ENCODE data around the gene OLFM1.

The OLFM1 gene

DNA sequence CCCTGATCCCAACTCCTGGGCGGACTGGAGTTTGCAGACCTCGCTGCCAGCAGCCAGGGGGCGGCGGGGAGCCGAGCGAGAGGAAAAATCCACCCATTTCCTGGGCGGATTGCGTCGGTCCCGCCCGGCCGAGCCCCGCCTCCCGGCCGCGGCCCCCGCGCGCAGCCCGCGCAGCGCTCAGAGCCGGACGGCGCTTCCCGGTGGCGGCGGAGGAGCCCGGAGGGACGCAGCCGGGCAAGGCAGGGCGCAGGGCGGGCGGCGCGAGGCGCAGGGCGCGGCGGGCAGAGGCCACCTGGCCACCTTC is at the start of gene OLFM1:
TSS of gene OLFM1 (plus strand) at position 180 of the 304 bp plus-strand sequence. CDS start 322 bp downstream, outside the sequence.
- peak in 1 of 3 experiments; percentile 56 for DNase-seq (ENCODE audit: low read depth in 3 of 3)

DNA sequence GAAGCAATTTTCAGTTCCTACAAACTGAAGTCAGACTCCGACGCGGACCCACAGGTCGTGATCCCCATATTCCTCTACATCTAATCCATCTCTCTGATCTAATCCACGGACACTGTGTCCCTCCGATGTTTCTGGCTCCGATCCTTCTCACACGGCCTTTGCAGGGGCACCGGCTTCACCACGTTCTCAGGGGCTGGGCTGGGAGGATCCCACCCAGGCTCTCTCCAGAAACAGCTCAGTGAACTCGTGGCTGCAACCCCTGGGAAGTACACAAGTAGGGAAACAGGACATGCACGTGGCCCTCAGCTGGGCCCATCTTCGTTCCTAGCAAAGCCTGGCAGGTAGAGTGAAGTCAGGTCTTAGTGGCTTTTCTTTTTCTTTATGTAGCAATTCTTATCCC is 49.1 kb upstream of the OLFM1 start:
- no peak for DNase-seq (ENCODE audit: low read depth in 3 of 3)

DNA sequence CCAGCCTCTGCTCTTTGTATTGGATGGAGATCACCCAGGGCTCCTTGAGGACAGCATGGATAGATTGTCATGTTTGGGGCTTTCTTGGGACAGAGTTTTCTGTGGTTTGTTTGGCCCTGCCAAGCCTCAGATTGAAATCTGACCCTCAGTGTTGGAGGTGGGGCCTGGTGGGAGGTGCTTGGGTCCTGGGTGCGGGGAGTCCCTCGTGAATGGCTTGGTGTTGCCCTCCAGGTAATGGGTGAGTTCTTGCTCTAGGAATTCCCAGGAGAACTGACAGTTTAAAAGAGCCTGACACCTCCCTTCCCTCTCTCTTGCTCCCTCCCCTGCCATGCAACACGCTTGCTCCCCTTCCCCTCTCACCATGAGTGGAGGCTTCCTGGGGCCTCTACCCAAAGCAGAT is 48.6 kb upstream of the OLFM1 start:
- DNase-seq (ENCODE audit: low read depth in 3 of 3), result no peak

GRCh38 chr9:135039266-135039870 is 48.1 kb upstream of the OLFM1 start:
- no peak for DNase-seq (ENCODE audit: low read depth in 3 of 3)

DNA sequence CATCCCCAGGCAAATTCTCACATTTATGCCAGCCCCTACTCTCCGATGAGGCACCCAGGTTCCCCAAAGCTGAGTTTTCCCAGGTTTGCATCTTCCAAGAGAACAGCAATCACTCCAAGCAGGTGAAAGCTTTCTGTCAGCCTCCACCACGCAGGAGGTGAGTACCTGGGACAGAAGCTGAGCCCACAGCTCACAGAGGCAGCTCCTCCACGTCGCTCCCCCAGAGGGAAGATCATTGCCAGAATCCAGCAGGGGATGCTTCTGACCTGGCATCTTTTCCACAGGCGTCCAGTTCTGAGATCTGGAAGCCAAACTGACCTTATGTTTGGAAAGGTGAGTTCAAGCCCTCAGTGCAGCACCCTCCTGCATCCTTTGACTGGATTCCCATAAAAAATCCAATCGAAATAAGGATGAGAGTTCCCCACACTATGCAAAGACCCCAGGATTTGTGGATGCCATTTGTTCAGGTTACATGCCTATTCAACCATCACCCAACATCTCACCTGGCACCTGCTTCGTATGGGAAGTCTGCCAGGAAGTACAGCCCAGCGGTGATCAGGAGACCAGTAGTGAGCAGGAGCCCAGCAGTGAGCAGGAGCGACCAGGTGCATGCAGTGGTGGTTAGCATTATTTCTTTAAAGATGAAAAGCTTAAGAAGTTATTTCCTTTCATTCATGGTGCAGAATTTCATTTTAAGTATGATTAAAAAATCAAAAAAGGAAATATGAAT is 47.4 kb upstream of the OLFM1 start:
- DNase-seq (ENCODE audit: low read depth in 3 of 3), result no peak

DNA sequence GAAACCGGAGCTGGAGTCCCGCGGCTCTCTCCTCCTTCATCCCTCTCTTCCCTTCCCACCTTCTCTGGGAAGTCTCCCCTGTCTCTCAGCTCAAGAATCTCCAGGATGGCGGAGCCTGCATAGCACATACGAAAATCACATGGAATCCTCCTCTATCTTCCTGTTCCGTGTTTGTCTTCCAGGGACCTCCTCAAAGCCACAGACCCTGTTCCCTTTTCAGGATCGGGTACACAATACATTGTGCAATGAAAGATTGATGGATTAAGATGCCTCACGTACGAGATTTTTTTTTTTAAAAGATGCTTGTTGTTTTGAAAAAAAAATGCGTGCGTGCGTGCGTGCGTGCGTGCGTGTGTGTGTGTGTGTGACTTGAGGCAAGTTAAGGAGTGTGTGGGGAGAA is 46.6 kb upstream of the OLFM1 start:
- no peak for DNase-seq (ENCODE audit: low read depth in 3 of 3)

DNA sequence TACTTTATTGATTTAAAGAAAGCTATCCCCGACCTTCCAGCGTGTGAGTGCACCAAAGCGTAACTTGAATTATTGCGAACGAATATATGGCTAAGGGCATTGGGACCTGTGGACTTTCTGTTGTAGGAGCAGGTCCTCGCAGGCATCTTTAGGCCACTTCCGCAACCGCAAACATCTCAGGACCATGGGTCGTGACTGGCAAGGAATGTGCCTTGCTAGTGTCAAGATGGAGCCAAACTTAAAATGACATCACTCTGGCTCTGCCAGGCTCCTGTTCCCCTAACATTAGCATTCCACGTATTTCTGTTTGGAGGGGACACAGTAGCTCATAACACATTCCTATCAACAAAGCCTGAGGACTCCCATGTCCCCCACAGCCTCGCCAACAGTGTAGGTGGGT is 44.1 kb upstream of the OLFM1 start:
- DNase-seq (ENCODE audit: low read depth in 3 of 3), result no peak

DNA sequence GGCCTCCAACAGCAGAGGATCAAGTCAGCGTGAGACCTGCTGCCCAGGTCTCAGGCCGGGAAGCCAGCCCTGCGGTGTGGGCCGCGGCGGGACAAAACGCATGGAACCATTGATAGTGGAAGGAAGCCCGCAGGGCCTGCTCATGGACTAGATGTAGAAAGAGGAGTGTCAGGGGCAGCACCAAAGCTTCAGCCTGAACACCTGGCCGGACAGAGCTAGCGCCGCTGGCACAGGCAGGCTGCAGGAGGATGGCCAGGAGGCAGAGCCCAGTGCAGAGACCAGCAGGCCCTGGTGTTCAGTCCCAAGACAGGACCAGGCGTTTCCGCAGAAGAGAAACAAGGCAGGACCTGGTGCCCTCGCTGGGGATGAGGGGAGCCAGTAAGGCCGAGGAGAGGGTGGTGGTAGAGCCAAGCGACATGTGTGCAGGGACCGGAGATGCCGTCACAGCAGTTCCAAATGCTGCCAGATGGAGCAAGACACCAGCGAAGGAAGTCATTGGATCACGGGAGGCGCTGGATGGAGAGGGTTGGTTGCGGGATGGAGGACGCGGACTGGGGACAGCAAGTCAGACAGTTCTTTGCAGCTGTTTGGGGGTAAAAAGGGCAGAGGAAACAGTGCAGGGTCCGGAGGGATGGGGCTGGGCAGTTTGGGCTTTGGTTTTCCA is 42.1 kb upstream of the OLFM1 start:
- DNase-seq (ENCODE audit: low read depth in 3 of 3), result no peak

- no peak for DNase-seq (ENCODE audit: low read depth in 3 of 3)
These were observed 41.3 kb upstream of the OLFM1 start for GRCh38 chr9:135045928-135046738.

DNA sequence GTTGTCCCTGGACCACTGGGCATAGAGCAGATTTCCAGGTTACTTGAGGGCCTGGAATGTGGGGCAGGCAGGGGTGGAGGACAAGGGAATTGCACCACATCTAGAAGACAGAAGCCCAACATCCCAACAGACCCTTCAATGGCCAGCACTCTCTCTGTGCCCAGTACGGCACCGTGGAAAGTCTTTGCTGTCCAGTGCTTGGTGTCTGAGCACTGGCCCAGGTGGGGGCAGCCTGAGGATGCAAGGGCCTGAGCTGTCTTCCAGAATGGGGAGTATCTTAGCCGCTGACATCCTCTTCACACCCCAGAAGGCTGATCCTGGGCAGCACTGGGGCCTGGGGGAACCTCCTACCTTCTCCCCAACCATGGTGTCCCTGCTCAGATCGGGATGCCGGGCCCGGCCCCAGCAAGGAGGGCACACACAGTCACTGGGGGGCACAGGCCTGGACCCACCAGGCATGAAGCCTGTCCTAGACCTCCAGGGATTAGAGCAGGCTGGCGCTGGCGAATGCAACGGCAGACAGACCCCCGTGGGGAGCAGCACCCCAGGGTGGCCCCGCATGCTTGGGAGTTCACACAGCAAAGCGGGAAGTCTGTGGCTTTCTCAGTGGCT is 40.6 kb upstream of the OLFM1 start:
- no peak for DNase-seq (ENCODE audit: low read depth in 3 of 3)

- DNase-seq (ENCODE audit: low read depth in 3 of 3), result no peak
These were observed 39.9 kb upstream of the OLFM1 start for GRCh38 chr9:135047521-135047920.

GRCh38 chr9:135048046-135048757 is 39.3 kb upstream of the OLFM1 start:
- no peak for DNase-seq (ENCODE audit: low read depth in 3 of 3)

- no peak for DNase-seq (ENCODE audit: low read depth in 3 of 3)
These were observed 38.6 kb upstream of the OLFM1 start for GRCh38 chr9:135048758-135049444.

- DNase-seq (ENCODE audit: low read depth in 3 of 3), result no peak
These were observed 38.0 kb upstream of the OLFM1 start for GRCh38 chr9:135049460-135049859.

DNA sequence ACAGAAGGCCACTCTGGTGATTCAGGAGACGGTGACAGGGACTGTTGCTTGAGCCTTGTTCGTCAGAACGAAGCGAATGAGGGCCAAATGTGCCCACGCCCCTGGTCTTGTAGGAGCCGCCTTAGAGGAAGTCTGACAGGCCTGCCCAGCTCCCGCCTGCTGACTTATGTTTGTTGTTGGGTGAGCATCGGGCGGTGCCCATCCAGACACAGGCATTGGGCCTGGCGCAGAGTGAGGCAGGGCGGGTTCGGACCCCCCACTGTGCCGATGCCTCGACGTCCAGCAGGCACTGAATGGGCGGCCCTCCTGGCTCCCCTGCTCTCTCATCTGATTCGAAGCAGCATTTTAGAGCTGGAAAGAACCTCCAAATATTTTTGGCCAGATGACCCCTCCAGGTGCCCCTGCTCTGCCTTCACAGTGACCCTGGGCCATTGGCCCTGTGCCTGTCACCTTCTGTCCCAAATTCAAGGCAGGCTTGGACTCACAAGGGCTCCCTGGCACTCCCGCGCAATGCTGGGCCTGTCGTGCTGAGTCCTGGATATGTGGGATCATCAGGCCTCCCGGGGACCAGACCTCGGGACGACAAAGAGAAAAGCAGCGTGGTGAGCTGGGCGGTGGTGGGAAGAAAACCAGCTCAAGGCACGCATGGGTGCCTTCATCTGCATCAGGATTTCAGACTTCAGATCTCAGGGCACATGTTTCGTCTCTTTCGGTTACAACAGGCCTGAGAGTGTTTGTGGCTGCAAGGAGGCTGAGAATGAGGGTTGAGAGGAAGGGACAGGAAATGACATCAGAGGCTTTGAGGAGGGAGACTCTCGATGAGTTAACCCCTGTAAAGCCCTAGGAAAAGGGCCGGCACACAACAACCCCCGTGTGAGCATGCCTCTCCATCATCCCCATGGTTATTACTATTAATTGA is 37.1 kb upstream of the OLFM1 start:
- no peak for DNase-seq (ENCODE audit: low read depth in 3 of 3)

- DNase-seq (ENCODE audit: low read depth in 3 of 3), result no peak
These were observed 36.0 kb upstream of the OLFM1 start for GRCh38 chr9:135051316-135052038.

- no peak for DNase-seq (ENCODE audit: low read depth in 3 of 3)
These were observed 34.3 kb upstream of the OLFM1 start for GRCh38 chr9:135053133-135053532.

GRCh38 chr9:135055181-135055580 is 32.3 kb upstream of the OLFM1 start:
- DNase-seq (ENCODE audit: low read depth in 3 of 3), result no peak

DNA sequence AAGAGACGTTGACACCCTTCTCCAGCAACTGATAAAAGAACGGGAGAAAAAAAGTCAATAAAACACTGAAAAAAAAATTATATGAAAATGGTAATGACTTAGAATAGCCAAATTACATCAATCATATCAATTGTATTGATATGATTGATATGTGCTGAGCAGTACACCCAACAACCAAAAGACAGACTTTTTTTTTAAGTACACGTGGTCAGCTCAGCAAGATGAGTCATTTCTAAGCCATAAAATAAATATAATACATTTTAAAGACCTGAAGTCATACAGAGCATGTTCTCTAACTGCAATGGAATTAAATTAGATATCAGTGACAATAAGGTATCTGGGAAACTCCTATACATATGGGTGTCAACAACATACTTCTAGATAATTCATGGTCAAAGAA is 30.9 kb upstream of the OLFM1 start:
- DNase-seq (ENCODE audit: low read depth in 3 of 3), result no peak

Measured in stimulated activated CD4-positive, alpha-beta T cell treated with anti-CD3 and anti-CD28 coated beads, TNF-alpha, amount 100 ng/mL, for 24 hours (primary cell).